ENCODE data around the gene POLE. TPM values are rescaled to one million over a fixed set of nuclear protein-coding genes. Genes with fewer than 3 reads are reported as not detected.

POLE gene
- total RNA-seq, 2 donors from 2014 or later: 125 to 154 TPM

DNA sequence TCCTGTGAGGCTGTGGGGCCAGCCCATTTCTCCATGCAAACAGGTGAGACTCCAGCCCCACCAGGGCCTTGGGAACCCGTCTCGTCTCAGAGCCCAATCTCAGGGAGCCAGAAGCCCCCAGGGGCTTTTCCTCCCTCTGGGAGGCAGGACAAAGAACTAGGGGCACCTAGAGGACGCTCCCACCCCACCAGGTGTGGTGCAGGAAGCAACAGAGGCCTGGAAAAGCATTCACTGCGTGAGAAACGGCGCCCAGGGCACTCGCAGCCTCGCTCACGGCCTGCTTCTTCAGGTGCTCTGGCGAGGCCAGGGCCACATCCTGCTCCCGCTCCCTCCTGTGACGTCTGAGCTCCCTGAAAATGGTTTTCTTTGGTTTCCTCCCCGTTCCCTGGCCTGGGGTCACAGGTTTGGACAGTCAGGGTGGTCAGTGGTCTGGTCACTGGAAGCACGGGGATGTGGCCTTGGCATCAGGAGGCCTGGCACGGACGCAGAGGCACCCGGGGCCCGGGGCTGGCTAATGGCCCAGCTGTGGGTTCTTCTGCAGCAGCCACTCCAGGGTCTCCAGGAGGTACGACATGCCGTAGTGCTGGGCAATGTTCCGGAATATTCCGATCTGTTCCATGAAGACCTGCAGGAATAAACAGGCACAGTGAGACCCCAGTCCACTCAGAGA, 62.8 kb downstream of the POLE start:
- H3K27me3 Mint-ChIP-seq: no peaks in the 10 kb centered on the region
- H3K36me3 Mint-ChIP-seq (ENCODE audit: low read depth): peaks cover 18% of the 10 kb centered on the region
- H3K4me3 Mint-ChIP-seq: no peak overlapping the region
- no peaks in the 10 kb centered on the region for H3K9me3 Mint-ChIP-seq
- H3K27ac Mint-ChIP-seq: no peak overlapping the region
- H3K4me1 Mint-ChIP-seq: peaks cover 5% of the 10 kb centered on the region
- no peak for ATAC-seq (replicated peaks)

DNA sequence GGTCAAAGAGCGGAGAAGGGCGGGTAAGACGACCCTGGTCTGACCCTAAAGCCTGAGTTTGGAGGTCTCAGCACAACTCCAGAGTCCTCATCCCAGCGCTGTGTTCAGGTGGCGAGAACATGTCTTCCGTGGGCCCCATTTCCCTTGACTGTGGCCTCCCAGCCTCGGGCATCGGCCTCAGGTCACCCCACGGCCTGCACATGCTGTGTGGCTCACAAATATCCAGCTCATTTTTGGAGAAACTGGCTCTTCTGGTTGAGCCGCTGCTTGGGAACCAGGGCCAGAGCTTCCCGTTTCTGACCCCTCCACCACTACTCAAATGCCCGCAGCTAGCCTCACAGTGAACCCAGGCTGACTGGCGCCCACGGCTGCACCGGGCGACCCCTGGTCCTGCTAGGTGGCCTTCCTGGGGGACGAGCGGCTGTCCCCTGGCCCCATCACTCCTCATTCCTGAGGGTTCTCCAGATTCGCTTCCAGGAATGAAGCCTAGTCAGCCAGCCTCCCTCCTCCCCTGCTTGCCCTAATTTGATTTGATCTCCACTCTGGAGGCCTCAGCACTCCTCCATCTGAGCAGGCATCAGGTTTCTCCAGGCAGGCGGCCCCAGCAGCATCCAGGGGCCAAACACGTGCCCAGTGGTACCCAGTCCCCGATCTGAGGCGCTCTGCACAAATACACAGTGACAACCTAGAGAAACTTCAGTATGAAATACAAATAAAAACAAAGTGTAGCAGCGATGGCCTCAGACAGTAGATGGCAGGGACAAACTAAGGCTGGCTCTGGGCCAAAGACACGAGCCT, 63.9 kb downstream of the POLE start:
- Mint-ChIP-seq H3K4me3 (no peak overlapping the region), H3K4me1 (peaks cover 5% of the 10 kb centered on the region), H3K9me3 (no peaks in the 10 kb centered on the region), H3K27ac (peak overlapping the region; percentile 5), H3K27me3 (peaks cover under 1% of the 10 kb centered on the region), H3K36me3 (ENCODE audit: low read depth) (peaks cover 16% of the 10 kb centered on the region)
- no peak for ATAC-seq (replicated peaks)

DNA sequence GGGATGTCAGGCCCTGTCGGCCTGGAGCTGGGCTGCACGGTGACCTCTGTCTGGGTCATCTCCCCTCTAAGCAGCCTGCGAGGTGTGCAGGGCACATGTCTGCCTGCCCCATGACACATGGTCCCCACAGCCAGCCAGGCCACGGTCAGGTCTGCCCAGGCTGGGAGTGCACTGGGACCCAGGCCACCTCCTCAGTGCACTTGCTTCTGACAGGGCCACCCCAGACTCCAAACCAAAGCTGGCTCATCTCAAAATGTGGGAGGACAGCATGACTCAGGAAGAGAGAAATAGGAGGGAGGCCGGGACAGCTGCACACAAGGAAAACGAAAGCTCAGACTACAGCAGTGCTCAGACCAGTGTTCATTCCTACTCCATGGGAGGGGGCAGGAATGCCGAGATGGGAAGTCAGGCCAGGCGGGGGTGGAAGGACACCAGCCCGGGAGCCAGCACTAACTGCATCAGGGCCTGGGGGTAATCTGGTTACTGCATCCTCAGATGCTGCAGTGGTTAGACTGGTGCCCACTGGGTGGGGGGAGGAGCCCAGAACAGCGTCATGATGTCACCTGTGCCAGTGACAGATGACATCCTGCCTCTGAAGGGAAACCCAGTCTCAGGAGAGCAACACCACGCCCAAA, 64.6 kb downstream of the POLE start:
- no peak overlapping the region for H3K4me3 Mint-ChIP-seq
- peaks cover 10% of the 10 kb centered on the region for H3K4me1 Mint-ChIP-seq
- H3K36me3 Mint-ChIP-seq (ENCODE audit: low read depth): peaks cover 24% of the 10 kb centered on the region
- ATAC-seq (replicated peaks): peak; percentile 55
- peaks cover 7% of the 10 kb centered on the region for H3K27me3 Mint-ChIP-seq
- H3K9me3 Mint-ChIP-seq: no peaks in the 10 kb centered on the region
- peak overlapping the region; percentile 5 for H3K27ac Mint-ChIP-seq

DNA sequence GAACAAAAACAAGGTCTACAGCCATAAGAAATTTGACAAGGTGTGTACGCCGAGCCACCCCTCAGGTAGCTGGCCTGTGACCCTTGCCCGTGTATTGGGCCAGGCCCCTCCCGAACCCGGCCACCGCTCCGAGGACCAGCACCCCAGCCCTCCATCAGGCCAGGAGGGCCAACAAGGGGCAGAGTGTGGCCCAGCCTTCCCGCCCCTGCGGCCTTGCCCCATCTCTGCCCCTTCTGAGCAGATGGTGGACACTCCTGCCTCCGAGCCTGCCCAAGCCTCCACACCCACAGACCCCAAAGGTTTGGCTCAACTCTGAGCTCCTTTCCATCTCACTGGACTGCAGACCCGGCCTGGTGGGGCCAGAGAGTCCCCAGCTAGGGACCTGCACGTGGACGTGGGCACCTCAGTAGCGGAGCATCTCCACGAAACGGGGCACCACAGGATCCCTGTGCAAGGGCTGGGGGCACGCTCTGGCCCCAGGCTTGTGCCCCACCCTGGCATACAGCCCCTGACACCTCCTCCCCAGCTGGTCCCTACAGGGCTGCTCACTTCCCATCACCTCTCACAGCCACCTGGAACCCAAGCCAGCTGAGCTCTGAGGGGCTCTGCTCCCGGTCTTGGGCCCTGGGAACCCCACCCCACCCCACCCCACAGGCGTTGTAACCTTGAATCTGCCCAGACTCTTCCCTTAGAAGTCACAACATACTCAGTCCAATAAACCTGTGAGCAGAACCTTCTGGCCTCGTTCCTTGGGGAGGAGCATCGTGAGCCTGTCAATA, 65.3 kb downstream of the POLE start:
- Mint-ChIP-seq H3K9me3 (no peaks in the 10 kb centered on the region), H3K27ac (peak overlapping the region; percentile 5), H3K4me1 (peaks cover 11% of the 10 kb centered on the region), H3K4me3 (no peak overlapping the region), H3K36me3 (ENCODE audit: low read depth) (peaks cover 25% of the 10 kb centered on the region), H3K27me3 (peaks cover 8% of the 10 kb centered on the region)
- no peak for ATAC-seq (replicated peaks)

DNA sequence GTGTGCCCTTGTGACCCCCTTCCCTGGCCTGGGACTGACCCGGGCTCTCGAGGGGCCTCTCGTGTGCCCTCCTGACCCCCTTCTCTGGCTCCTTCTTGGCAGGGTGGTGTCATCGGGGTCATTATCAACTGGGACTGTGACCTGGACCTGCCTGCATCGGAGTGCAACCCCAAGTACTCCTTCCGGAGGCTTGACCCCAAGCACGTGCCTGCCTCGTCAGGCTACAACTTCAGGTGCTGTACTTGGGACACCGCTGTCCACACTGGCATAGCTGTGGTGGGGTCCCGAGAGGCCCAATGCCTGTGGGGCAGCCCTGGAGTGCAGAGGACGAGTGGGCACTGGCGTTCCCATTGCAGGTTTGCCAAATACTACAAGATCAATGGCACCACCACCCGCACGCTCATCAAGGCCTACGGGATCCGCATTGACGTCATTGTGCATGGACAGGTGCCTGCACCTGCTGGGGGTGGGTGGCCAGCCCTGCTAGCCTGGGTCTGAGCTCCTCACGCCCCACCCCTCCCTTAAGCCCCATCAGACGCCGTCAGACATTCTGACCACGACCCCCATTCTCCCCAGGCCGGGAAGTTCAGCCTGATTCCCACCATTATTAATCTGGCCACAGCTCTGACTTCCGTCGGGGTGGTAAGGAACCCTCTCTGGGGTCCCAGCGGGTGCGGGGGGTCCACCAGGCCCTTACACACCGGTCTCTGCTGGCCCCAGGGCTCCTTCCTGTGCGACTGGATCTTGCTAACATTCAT, 66.1 kb downstream of the POLE start:
- Mint-ChIP-seq H3K4me1 (peaks cover 11% of the 10 kb centered on the region), H3K4me3 (no peak overlapping the region), H3K27me3 (peaks cover 8% of the 10 kb centered on the region), H3K36me3 (ENCODE audit: low read depth) (peaks cover 20% of the 10 kb centered on the region), H3K9me3 (no peaks in the 10 kb centered on the region), H3K27ac (no peak overlapping the region)
- ATAC-seq (replicated peaks): no peak

DNA sequence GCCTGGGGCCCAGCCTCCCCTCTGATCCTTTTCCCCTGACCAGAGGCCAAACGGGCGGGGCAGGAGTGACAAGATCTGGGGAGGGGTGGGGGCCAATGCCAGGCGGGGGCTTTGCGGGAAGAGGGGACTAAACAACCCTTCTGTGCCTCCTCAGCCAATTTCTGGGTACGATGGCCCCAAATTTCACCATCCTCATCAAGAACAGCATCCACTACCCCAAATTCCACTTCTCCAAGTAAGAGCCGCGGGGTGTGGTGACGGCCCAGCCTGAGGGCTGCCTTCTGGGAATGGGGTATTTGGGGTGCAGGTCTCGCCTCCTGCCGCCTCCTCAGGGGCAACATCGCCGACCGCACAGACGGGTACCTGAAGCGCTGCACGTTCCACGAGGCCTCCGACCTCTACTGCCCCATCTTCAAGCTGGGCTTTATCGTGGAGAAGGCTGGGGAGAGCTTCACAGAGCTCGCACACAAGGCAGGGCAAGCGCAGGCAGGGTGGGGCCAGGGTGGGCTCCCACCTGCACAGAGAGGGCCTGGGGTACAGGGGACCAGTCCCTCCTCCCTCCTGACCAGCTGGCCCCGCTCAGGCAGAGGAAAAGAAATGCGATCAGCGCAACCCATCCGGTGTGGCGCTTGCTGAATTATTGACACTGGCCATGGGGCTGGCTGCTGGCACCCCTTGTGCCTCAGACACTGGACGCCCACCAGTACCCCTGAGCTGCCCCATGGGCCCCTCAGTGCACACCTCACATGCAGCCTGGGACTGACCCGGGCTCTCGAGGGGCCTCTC, 66.8 kb downstream of the POLE start:
- Mint-ChIP-seq H3K27me3 (peaks cover 13% of the 10 kb centered on the region), H3K27ac (no peak overlapping the region), H3K9me3 (no peaks in the 10 kb centered on the region), H3K4me3 (no peak overlapping the region), H3K36me3 (ENCODE audit: low read depth) (peaks cover 12% of the 10 kb centered on the region), H3K4me1 (peaks cover 11% of the 10 kb centered on the region)
- no peak for ATAC-seq (replicated peaks)

DNA sequence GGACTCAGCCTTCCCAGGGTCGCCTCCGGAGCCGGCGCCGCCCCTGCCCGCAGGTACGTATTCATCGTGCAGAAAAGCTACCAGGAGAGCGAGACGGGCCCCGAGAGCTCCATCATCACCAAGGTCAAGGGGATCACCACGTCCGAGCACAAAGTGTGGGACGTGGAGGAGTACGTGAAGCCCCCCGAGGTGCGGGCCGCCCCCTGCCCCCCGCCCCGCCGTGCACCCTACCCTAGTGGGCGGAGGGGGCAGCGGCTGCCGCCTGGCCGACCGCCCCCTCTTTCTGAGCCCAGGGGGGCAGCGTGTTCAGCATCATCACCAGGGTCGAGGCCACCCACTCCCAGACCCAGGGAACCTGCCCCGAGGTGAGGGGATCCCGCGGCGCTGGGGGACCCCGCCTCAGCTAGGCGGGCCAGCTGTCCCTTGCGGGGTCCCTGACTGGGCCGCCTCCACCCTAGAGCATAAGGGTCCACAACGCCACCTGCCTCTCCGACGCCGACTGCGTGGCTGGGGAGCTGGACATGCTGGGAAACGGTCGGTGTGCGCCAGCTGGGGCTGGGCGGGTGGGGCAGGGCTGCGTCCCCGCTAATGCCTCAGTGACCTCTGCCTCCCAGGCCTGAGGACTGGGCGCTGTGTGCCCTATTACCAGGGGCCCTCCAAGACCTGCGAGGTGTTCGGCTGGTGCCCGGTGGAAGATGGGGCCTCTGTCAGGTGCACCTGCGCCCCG, 67.6 kb downstream of the POLE start:
- Mint-ChIP-seq H3K4me3 (no peak overlapping the region), H3K27ac (no peak overlapping the region), H3K4me1 (peaks cover 15% of the 10 kb centered on the region), H3K9me3 (no peaks in the 10 kb centered on the region), H3K27me3 (peaks cover 17% of the 10 kb centered on the region), H3K36me3 (ENCODE audit: low read depth) (peaks cover 9% of the 10 kb centered on the region)
- no peak for ATAC-seq (replicated peaks)

DNA sequence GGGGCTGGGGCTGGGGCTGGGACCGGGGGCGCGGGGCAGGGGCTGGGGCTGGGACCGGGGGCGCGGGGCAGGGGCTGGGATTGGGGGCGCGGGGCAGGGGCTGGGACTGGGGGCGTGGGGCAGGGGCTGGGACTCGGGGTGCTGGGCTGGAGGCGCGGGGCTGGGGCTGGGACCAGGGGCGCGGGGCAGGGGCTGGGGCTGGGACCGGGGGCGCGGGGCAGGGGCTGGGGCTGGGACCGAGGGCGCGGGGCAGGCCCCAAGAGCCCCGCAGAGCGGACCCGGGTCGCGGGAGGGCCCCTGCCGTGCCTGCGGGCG, 68.1 kb downstream of the POLE start:
- Mint-ChIP-seq H3K4me3 (no peak overlapping the region), H3K4me1 (peaks cover 15% of the 10 kb centered on the region), H3K27ac (no peak overlapping the region), H3K36me3 (ENCODE audit: low read depth) (peaks cover 9% of the 10 kb centered on the region), H3K27me3 (peaks cover 17% of the 10 kb centered on the region), H3K9me3 (no peaks in the 10 kb centered on the region)
- ATAC-seq (replicated peaks): no peak

DNA sequence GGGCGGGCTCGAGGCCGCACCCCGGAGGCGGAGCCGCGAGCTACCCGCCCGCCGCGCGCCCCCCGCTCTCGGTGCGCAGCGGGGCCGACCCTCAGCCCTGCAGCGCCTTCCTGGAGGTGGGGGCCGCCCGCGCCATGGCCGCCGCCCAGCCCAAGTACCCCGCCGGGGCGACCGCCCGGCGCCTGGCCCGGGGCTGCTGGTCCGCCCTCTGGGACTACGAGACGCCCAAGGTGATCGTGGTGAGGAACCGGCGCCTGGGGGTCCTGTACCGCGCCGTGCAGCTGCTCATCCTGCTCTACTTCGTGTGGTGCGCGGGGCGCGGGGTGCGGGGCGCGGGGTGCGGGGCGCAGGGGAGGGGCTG, 68.5 kb downstream of the POLE start, which contains the start of gene P2RX2:
Gene P2RX2 (plus strand): TSS at position 94 of the 361 bp plus-strand sequence. CDS start 41 bp downstream, at position 135.
- Mint-ChIP-seq H3K27me3 (peaks cover 17% of the 10 kb centered on the region), H3K9me3 (no peaks in the 10 kb centered on the region), H3K4me1 (peaks cover 15% of the 10 kb centered on the region), H3K4me3 (peak within 1 kb of the TSS; percentile 29), H3K36me3 (ENCODE audit: low read depth) (peaks cover 9% of the 10 kb centered on the region), H3K27ac (no peak within 1 kb of the TSS)
- no peak for ATAC-seq (replicated peaks)

DNA sequence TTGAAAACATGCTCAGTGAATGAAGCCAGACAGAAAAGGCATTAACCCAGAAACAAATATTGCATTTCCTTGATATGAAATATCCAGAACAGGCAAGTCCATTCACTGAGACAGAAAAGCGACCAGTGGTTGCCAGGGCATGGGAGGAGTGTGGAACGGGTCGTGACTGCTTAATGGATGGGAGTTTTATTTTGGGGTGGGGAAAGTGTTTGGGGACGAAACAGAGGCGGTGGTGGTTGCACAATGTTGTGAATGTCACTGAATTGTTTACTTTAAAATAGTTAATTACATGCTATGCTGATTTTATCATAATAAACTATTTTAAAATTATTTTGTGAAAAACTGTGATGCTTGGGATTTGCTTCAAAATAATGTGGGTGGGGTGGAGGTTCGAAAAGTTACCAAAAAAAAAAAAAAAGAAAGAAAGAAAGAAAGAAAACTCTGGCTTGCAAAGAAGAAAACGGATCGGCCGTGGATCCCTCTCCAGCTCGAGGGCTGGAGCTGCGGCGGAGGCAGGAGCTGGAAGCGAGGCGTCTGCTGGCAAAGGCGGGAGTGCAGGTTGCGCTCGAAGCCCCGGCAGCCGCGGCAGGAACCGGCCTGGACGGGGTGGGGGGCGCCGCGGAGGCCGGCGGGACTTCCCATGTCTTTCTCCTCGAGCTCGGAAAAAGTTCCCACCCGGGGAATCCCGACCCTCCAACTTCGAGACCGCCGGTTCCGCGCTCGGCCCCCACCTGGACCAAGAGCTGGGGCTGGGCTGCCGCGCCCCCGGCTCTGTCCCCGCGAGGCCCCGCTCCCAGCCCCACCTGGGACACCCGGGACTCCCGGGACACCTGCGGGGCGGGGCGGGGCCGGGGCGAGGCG, 69.1 kb downstream of the POLE start:
- Mint-ChIP-seq H3K27ac (no peak overlapping the region), H3K9me3 (no peaks in the 10 kb centered on the region), H3K4me1 (peaks cover 15% of the 10 kb centered on the region), H3K4me3 (peak overlapping the region; percentile 29), H3K27me3 (peaks cover 17% of the 10 kb centered on the region), H3K36me3 (ENCODE audit: low read depth) (peaks cover 9% of the 10 kb centered on the region)
- no peak for ATAC-seq (replicated peaks)

DNA sequence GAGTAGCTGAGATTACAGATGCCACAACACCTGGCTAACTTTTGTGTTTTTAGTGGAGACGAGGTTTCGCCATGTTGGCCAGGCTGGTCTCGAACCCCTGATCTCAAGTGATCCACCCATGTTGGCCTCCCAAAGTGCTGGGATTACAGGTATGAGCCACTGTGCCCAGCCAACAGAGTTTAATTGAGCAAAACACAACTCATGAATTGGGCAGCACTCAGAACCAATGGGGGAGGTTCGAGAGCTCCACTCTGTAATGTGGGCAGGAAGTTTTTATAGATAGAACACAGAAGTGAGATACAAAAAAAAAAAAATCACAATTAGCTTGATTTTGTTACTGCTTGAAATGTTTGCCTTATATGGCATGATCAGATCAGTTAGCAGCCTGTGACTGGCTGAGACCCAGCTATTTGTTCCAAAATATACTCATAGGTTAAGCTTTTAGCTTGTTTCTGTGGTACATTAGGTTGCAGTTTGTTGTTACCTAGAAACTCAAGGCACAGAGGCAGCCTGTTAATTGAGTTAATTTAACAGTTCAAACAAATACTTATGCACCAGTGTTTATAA, 69.9 kb downstream of the POLE start:
- H3K36me3 Mint-ChIP-seq (ENCODE audit: low read depth): peaks cover 9% of the 10 kb centered on the region
- peak overlapping the region; percentile 29 for H3K4me3 Mint-ChIP-seq
- ATAC-seq (replicated peaks): no peak
- peaks cover 17% of the 10 kb centered on the region for H3K27me3 Mint-ChIP-seq
- H3K4me1 Mint-ChIP-seq: peaks cover 10% of the 10 kb centered on the region
- H3K27ac Mint-ChIP-seq: no peak overlapping the region
- H3K9me3 Mint-ChIP-seq: no peaks in the 10 kb centered on the region

DNA sequence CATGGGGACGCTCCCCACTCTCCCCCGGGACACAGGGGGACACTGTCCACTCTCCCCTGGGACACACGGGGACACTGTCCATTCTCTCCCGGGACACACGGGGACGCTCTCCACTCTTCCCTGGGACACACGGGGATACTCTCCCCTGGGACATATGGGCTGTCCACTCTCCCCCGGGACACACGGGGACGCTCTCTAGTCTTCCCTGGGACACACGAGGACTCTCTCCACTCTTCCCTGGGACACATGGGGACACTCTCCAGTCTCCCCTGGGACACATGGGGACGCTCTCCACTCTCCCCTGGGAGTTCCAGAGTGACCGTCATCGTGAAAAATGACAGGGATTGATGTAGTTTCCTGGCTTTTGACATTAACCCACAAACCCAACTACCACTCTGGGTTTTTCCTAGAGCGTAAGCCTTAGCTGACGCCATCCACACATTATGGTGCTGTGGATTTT, 71.5 kb downstream of the POLE start:
- H3K4me3 Mint-ChIP-seq: no peak overlapping the region
- H3K9me3 Mint-ChIP-seq: no peaks in the 10 kb centered on the region
- ATAC-seq (replicated peaks): no peak
- peaks cover 20% of the 10 kb centered on the region for H3K27me3 Mint-ChIP-seq
- H3K4me1 Mint-ChIP-seq: peaks cover 12% of the 10 kb centered on the region
- H3K36me3 Mint-ChIP-seq (ENCODE audit: low read depth): peaks cover 9% of the 10 kb centered on the region
- no peak overlapping the region for H3K27ac Mint-ChIP-seq
